A549 (cell line): ENCODE data around the gene HES6. TPM values are rescaled to one million over a fixed set of nuclear protein-coding genes. Genes with fewer than 3 reads are reported as not detected.
A peak's percentile ranks its signal among the peaks of the same experiment; 100 is the strongest.

Experiments
- ATAC-seq, 2 experiments: fragments of 200-7000 bp in 1 of 2; fragments of >200 bp in 1 of 2; cut with Nextera tagmentation in 1 of 2; cut with Tn5 transposase in 1 of 2; 3 replicates each; pipeline versions ENCODE4 v1.8.0 to v1.9.1; 2018 to 2020; ENCODE audit warnings: mild to moderate bottlenecking in 1 of 2, moderate library complexity in 1 of 2
- CTCF ChIA-PET: fragments of 300-600 bp; sonication (Branson Sonifier 250); formaldehyde crosslinking; extraction: SDS; loops from one replicate; lab custom pipeline; 2021; ENCODE audit warnings: antibody characterized with exemption, inconsistent platforms; lab: Yijun Ruan, JAX
- POLR2A ChIA-PET: fragments of 350-600 bp; formaldehyde crosslinking; extraction: SDS; loops from one replicate; lab custom pipeline; 2021; ENCODE audit warnings: antibody characterized with exemption, inconsistent platforms; lab: Yijun Ruan, JAX
- DNase-seq, 2 experiments: peaks; one replicate each; pipeline versions ENCODE4 v3.0.0 to v3.0.0-alpha.2; 2011 to 2016; ENCODE audit warnings: low read depth in 1 of 2, low spot score in 1 of 2
- FAIRE-seq: peaks from 2 replicates; lab custom pipeline; 2011; peaks lifted over from hg19 to GRCh38; lab: Jason Lieb, UNC
- H3K27ac ChIP-seq, 2 experiments: fragments of >200 bp; sonication (Bioruptor Twin); formaldehyde crosslinking; 3 replicates each; pipeline ENCODE4 v1.5.1; 2016 to 2017
- H3K4me1 ChIP-seq: fragments of >200 bp; sonication (Bioruptor Twin); formaldehyde crosslinking; 3 replicates; pipeline ENCODE4 v1.6.1; 2016
- H3K4me2 ChIP-seq: fragments of >200 bp; sonication (Bioruptor Twin); formaldehyde crosslinking; 3 replicates; pipeline ENCODE4 v1.6.1; 2016
- H3K4me3 ChIP-seq: fragments of >200 bp; sonication (Bioruptor Twin); formaldehyde crosslinking; 3 replicates; pipeline ENCODE4 v1.5.1; 2016
- H3K9me3 ChIP-seq: fragments of >200 bp; sonication (Bioruptor Twin); formaldehyde crosslinking; 3 replicates; pipeline ENCODE4 v1.6.1; 2016
- CBX8 ChIP-seq: fragments of 200-600 bp; sonication (generic); IDR thresholded peaks from 2 replicates; pipeline ENCODE4 v1.6.1; 2016
- EHF ChIP-seq: fragments of 250-450 bp; sonication (Bioruptor Pico); IDR thresholded peaks from 2 replicates; pipeline ENCODE4 v1.5.0; 2020; ENCODE audit warnings: mild to moderate bottlenecking
- ESRRA ChIP-seq: fragments of 150-350 bp; IDR thresholded peaks from 2 replicates; pipeline ENCODE4 v1.6.1; 2014; ENCODE audit warnings: mild to moderate bottlenecking, low read length, borderline replicate concordance
- GATA3 ChIP-seq: IDR thresholded peaks from 2 replicates; pipeline ENCODE4 v1.6.1; 2012; ENCODE audit warnings: borderline replicate concordance
- HES2 ChIP-seq: fragments of >200 bp; sonication (Bioruptor Twin); formaldehyde crosslinking; IDR thresholded peaks from 2 replicates; pipeline ENCODE4 v1.6.1; 2016
- HMGXB4 ChIP-seq: fragments of 250-450 bp; sonication (Bioruptor Pico); IDR thresholded peaks from 2 replicates; pipeline ENCODE4 v1.5.0; 2021; ENCODE audit warnings: mild to moderate bottlenecking, moderate library complexity, borderline replicate concordance
- HOXA7 ChIP-seq: fragments of 250-450 bp; sonication (Bioruptor Pico); IDR thresholded peaks from 2 replicates; pipeline ENCODE4 v1.5.0; 2020; ENCODE audit warnings: mild to moderate bottlenecking, moderate library complexity
- JUN ChIP-seq, 2 experiments: fragments of >200 bp; sonication (Bioruptor Twin); formaldehyde crosslinking; IDR thresholded peaks; 2 replicates in 1 of 2; 3 replicates in 1 of 2; pipeline ENCODE4 v1.6.1; 2016 to 2017
- KDM1A ChIP-seq: fragments of 200-600 bp; sonication (generic); IDR thresholded peaks from 2 replicates; pipeline ENCODE4 v1.6.1; 2016; ENCODE audit warnings: low read depth, mild to moderate bottlenecking
- MAFK ChIP-seq: fragments of 450-650 bp; IDR thresholded peaks from 2 replicates; pipeline ENCODE4 v1.6.1; 2014; ENCODE audit not compliant: partially characterized antibody
- MAZ ChIP-seq: fragments of 150-350 bp; IDR thresholded peaks from 2 replicates; pipeline ENCODE4 v1.6.1; 2014; ENCODE audit warnings: antibody characterized with exemption, low read depth, low read length, borderline replicate concordance
- MYC ChIP-seq: IDR thresholded peaks from 2 replicates; pipeline ENCODE4 v1.6.1; 2012; ENCODE audit warnings: mild to moderate bottlenecking, inconsistent platforms, low read length, improper control_type of control experiment, borderline replicate concordance
- POLR2AphosphoS2 ChIP-seq: conservative IDR thresholded peaks from 2 replicates; pipeline ENCODE4 v1.6.1; 2012; ENCODE audit warnings: low read length, improper control_type of control experiment, inconsistent platforms
- REST ChIP-seq: fragments of 200-600 bp; sonication (generic); IDR thresholded peaks from 2 replicates; pipeline ENCODE4 v1.6.1; 2016; ENCODE audit warnings: antibody characterized with exemption, mild to moderate bottlenecking, moderate library complexity
- RFX5 ChIP-seq: fragments of 450-650 bp; IDR thresholded peaks from 2 replicates; pipeline ENCODE4 v1.7.1; 2014; ENCODE audit warnings: antibody characterized with exemption, mild to moderate bottlenecking, moderate library complexity
- TP53 ChIP-seq: fragments of 250-450 bp; sonication (Bioruptor Pico); IDR thresholded peaks from 2 replicates; pipeline ENCODE4 v1.5.0; 2021; ENCODE audit warnings: mild to moderate bottlenecking, moderate library complexity
- ZNF302 ChIP-seq: fragments of 250-450 bp; sonication (Bioruptor Pico); IDR thresholded peaks from 2 replicates; pipeline ENCODE4 v1.9.0; 2021; ENCODE audit warnings: inconsistent platforms, mild to moderate bottlenecking, moderate library complexity
- WGBS: methylation state at CpG from one replicate; pipeline ENCODE4 v1.1.6; 2017; ENCODE audit errors: missing lambda C conversion rate; 5-methylcytosine and 5-hydroxymethylcytosine counted together
- polyA plus RNA-seq, 4 experiments: library from polyadenylated mRNA; depleted of rRNA in 3 of 4; stranded (reverse); fragments of >200 nt; fragmentation: RNase III in 1 of 4; extraction: RNeasy Plus Mini Kit Qiagen cat#74134 plus additional on column Dnase treatment in 1 of 4; gene quantifications; 2 replicates in 3 of 4; 3 replicates in 1 of 4; pipeline ENCODE4 v1.2.3, GENCODE V29; 2011 to 2017

HES6 gene
- polyA plus RNA-seq, 2 of the 4 experiments (the other 2 are of a cell fraction): 5.4 to 7.5 TPM

GRCh38 chr2:238267884-238268680, 28.2 kb upstream of the HES6 start (continued):
- TF ChIP-seq HMGXB4 (no peak), REST (no peak), JUN (IDR thresholded peaks at IDR 0.05) (no peak)

- peak overlapping the region; percentile 25 to 53; a peak in 3 of 6 replicates for H3K27ac ChIP-seq
Measured at GRCh38 chr2:238267341-238267710, 27.5 kb upstream of the HES6 start.

GRCh38 chr2:238265605-238266004, 25.8 kb upstream of the HES6 start:
- no peak overlapping the region for H3K4me2 ChIP-seq
- peaks cover 24% of the 10 kb centered on the region for H3K4me1 ChIP-seq
- no peak overlapping the region for H3K4me3 ChIP-seq
- CTCF ChIA-PET: interaction anchor here (0.7 to 14.1 kb wide), 9 partner anchors 11 to 520 kb away, joined by 3 to 351 read pairs (median 5); partner anchors contain the start of gene PER2
- DNase-seq (no peak), FAIRE-seq (no peak), ATAC-seq (no peak)
- no peaks in the 10 kb centered on the region for H3K9me3 ChIP-seq
- no peak for TF ChIP-seq TP53
- no peak for TF ChIP-seq GATA3
- POLR2A ChIA-PET: no interaction called here
- no peak overlapping the region for H3K27ac ChIP-seq
- WGBS: 85% methylated on average over 11 of the region's 11 CpGs

More at GRCh38 chr2:238267341-238267710, 27.5 kb upstream of the HES6 start:
- no peak for DNase-seq
- WGBS: 89% methylated on average over 1 of the region's 1 CpG
- FAIRE-seq: no peak
- Histone ChIP-seq H3K4me1 (peaks cover 18% of the 10 kb centered on the region), H3K4me2 (no peak overlapping the region), H3K4me3 (no peak overlapping the region), H3K9me3 (no peaks in the 10 kb centered on the region)
- ChIA-PET POLR2A (no interaction called here), CTCF (interaction anchor here (1.0 to 6.6 kb wide), 4 partner anchors 11 to 41 kb away, joined by 4 to 58 read pairs (median 7); partner anchors contain the start of gene PER2)
- TF ChIP-seq MAZ (no peak), RFX5 (no peak), KDM1A (no peak), EHF (no peak), POLR2AphosphoS2 (no peak), CBX8 (no peak), HES2 (no peak), MYC (no peak), MAFK (no peak), ESRRA (no peak), HOXA7 (CRISPR knock-in tag) (no peak), ZNF302 (CRISPR knock-in tag) (no peak)
- ATAC-seq: peak; percentile 11 to 13; a peak in 3 of 6 replicates
